ENCODE measurements around the gene TFDP1.

- TF ChIP-seq, protein P1, sequence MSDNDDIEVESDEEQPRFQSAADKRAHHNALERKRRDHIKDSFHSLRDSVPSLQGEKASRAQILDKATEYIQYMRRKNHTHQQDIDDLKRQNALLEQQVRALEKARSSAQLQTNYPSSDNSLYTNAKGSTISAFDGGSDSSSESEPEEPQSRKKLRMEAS (IDR thresholded peaks at IDR 0.05): no peak
- no peak for TF ChIP-seq FOXM1 (IDR thresholded peaks at IDR 0.05; ENCODE audit: borderline replicate concordance, low read depth)
- no peak for TF ChIP-seq RAD21 (IDR thresholded peaks at IDR 0.05; ENCODE audit: low read depth)
- no peak for TF ChIP-seq EP300 (IDR thresholded peaks at IDR 0.05; ENCODE audit: borderline replicate concordance)
- TF ChIP-seq REST (IDR thresholded peaks at IDR 0.05; ENCODE audit: low read depth): no peak
- TF ChIP-seq TCF12 (IDR thresholded peaks at IDR 0.05; ENCODE audit: low read depth): no peak
Observed at GRCh38 chr13:113648216-113648610, 63.7 kb downstream of the TFDP1 start.
